ENCODE measurements around the gene MSI2. TPM values are rescaled to one million over a fixed set of nuclear protein-coding genes. Genes with fewer than 3 reads are reported as not detected.
A peak's percentile ranks its signal among the peaks of the same experiment; 100 is the strongest.

The MSI2 gene
- total RNA-seq, 1 experiment from 2014 or later: 169 TPM

DNA sequence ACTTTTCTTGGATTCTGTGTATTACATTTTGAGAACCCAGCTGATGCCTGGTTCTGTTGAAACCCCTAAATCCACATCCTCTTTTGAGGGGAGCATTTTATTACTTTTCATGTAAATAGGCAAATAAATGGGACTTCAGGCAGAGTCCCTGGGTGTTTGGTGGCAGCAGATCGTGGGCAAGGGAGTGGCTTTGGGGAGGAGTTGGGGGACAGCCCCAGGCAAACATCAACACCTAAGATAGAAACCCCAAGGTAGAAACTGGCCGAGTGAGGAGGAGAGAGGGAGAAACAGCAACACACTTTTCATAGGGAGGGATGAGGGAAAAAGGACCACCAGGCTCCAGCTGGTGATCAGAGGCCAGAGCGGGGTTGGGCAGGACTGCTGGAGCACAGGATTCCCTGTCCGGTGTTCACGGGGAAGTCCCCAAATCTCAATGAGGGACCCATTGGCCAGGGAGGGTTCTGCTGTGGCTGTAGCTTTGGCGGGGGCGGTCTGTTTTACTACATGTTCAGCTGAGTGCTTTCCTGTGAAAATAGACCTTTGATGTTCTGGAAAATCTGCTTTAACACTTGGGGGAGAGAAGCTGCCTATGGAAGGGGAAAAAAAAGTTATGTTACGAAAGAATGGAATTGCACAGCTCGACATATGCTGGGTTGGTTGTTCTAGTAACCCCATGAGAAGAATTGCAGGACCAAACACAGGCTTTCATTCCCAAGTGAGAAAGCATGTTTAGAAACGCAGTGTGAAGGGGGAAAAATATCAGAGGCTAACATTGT is 46.6 kb downstream of the MSI2 start:
- Histone ChIP-seq H3K4me3 (ENCODE audit: low read length) (no peak overlapping the region), H3K9ac (ENCODE audit: low read length) (no peak overlapping the region), H2AFZ (ENCODE audit: low read length) (no peak overlapping the region), H3K4me2 (ENCODE audit: low read depth, low read length, poor library complexity, severe bottlenecking) (no peak overlapping the region), H3K4me1 (ENCODE audit: low read length) (peaks cover 54% of the 10 kb centered on the region), H3K9me2 (replicated peaks; ENCODE audit: insufficient read depth, low read length) (no peaks in the 10 kb centered on the region), H3K9me3 (ENCODE audit: low read length) (no peaks in the 10 kb centered on the region), H4K20me1 (ENCODE audit: insufficient read depth, low read depth, low read length) (peaks cover 16% of the 10 kb centered on the region), H3K79me2 (ENCODE audit: low read length) (peaks cover 95% of the 10 kb centered on the region), H3K27ac (ENCODE audit: low read length) (peak overlapping the region; percentile 58), H3K27me3 (ENCODE audit: low read length) (no peaks in the 10 kb centered on the region), H3K36me3 (ENCODE audit: insufficient read depth, low read length) (peaks cover 34% of the 10 kb centered on the region)
- DNase-seq: no peak

- DNase-seq: no peak
- Histone ChIP-seq H3K4me3 (ENCODE audit: low read length) (no peak overlapping the region), H3K27ac (ENCODE audit: low read length) (peak overlapping the region; percentile 50), H3K36me3 (ENCODE audit: insufficient read depth, low read length) (peaks cover 32% of the 10 kb centered on the region; the same call in 1 of the 2 replicates), H3K4me1 (ENCODE audit: low read length) (peaks cover 51% of the 10 kb centered on the region), H3K27me3 (ENCODE audit: low read length) (no peaks in the 10 kb centered on the region), H3K9me3 (ENCODE audit: low read length) (no peaks in the 10 kb centered on the region), H3K9me2 (replicated peaks; ENCODE audit: insufficient read depth, low read length) (no peaks in the 10 kb centered on the region), H2AFZ (ENCODE audit: low read length) (no peak overlapping the region), H3K9ac (ENCODE audit: low read length) (no peak overlapping the region), H3K79me2 (ENCODE audit: low read length) (peaks cover 97% of the 10 kb centered on the region), H3K4me2 (ENCODE audit: low read depth, low read length, poor library complexity, severe bottlenecking) (no peak overlapping the region), H4K20me1 (ENCODE audit: insufficient read depth, low read depth, low read length) (peaks cover 19% of the 10 kb centered on the region)
Measured at GRCh38 chr17:57305144-57305728, 48.9 kb downstream of the MSI2 start.

GRCh38 chr17:57305908-57306504 is 49.7 kb downstream of the MSI2 start:
- Histone ChIP-seq H3K4me3 (ENCODE audit: low read length) (no peak overlapping the region), H3K9ac (ENCODE audit: low read length) (no peak overlapping the region), H4K20me1 (ENCODE audit: insufficient read depth, low read depth, low read length) (peaks cover 24% of the 10 kb centered on the region)

GRCh38 chr17:57308543-57309186 is 52.3 kb downstream of the MSI2 start:
- H3K27ac ChIP-seq (ENCODE audit: low read length): no peak overlapping the region
- H3K79me2 ChIP-seq (ENCODE audit: low read length): peaks cover 97% of the 10 kb centered on the region
- peaks cover 28% of the 10 kb centered on the region; the same call in 1 of the 2 replicates for H3K36me3 ChIP-seq (ENCODE audit: insufficient read depth, low read length)
- peaks cover 34% of the 10 kb centered on the region for H4K20me1 ChIP-seq (ENCODE audit: insufficient read depth, low read depth, low read length)
- no peak overlapping the region for H3K9ac ChIP-seq (ENCODE audit: low read length)
- no peak overlapping the region for H2AFZ ChIP-seq (ENCODE audit: low read length)
- H3K4me3 ChIP-seq (ENCODE audit: low read length): no peak overlapping the region
- no peak for DNase-seq
- peaks cover 30% of the 10 kb centered on the region for H3K4me1 ChIP-seq (ENCODE audit: low read length)
- no peaks in the 10 kb centered on the region for H3K27me3 ChIP-seq (ENCODE audit: low read length)
- H3K9me2 ChIP-seq (replicated peaks; ENCODE audit: insufficient read depth, low read length): no peaks in the 10 kb centered on the region
- H3K9me3 ChIP-seq (ENCODE audit: low read length): no peaks in the 10 kb centered on the region
- H3K4me2 ChIP-seq (ENCODE audit: low read depth, low read length, poor library complexity, severe bottlenecking): no peak overlapping the region

More at GRCh38 chr17:57305908-57306504, 49.7 kb downstream of the MSI2 start:
- no peaks in the 10 kb centered on the region for H3K9me2 ChIP-seq (replicated peaks; ENCODE audit: insufficient read depth, low read length)
- no peaks in the 10 kb centered on the region for H3K27me3 ChIP-seq (ENCODE audit: low read length)
- H2AFZ ChIP-seq (ENCODE audit: low read length): no peak overlapping the region
- DNase-seq: peak; percentile 51
- H3K27ac ChIP-seq (ENCODE audit: low read length): peak overlapping the region; percentile 50
- H3K79me2 ChIP-seq (ENCODE audit: low read length): peaks cover 97% of the 10 kb centered on the region
- peaks cover 33% of the 10 kb centered on the region; the same call in 1 of the 2 replicates for H3K36me3 ChIP-seq (ENCODE audit: insufficient read depth, low read length)
- no peak overlapping the region for H3K4me2 ChIP-seq (ENCODE audit: low read depth, low read length, poor library complexity, severe bottlenecking)
- H3K9me3 ChIP-seq (ENCODE audit: low read length): no peaks in the 10 kb centered on the region
- H3K4me1 ChIP-seq (ENCODE audit: low read length): peaks cover 50% of the 10 kb centered on the region

DNA sequence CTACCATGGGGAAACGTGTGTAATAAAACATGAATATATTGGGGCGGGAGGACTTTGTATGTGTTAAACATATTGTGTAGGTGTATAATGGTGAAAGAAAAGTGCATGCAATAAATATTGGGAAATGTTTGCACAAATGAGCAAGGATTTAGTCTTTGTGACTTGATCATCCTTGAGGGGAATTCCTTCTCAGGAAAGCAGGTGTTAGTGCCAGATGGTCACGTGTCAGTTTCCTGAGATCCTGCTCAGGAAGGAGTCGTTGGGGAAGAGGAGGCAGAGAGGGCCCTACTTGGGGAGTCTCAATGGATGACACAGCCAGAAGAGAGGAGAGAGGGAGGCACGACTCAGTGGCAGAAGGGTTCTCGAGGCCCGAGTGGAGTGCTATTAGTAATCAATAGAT is 53.2 kb downstream of the MSI2 start:
- H3K4me3 ChIP-seq (ENCODE audit: low read length): no peak overlapping the region
- H3K9me3 ChIP-seq (ENCODE audit: low read length): no peaks in the 10 kb centered on the region
- peaks cover 99% of the 10 kb centered on the region for H3K79me2 ChIP-seq (ENCODE audit: low read length)
- H3K4me1 ChIP-seq (ENCODE audit: low read length): peaks cover 25% of the 10 kb centered on the region
- no peak overlapping the region for H3K4me2 ChIP-seq (ENCODE audit: low read depth, low read length, poor library complexity, severe bottlenecking)
- H4K20me1 ChIP-seq (ENCODE audit: insufficient read depth, low read depth, low read length): peaks cover 34% of the 10 kb centered on the region
- no peak overlapping the region for H2AFZ ChIP-seq (ENCODE audit: low read length)
- no peak for DNase-seq
- H3K36me3 ChIP-seq (ENCODE audit: insufficient read depth, low read length): peaks cover 28% of the 10 kb centered on the region; the same call in 1 of the 2 replicates
- H3K27me3 ChIP-seq (ENCODE audit: low read length): no peaks in the 10 kb centered on the region
- H3K9ac ChIP-seq (ENCODE audit: low read length): no peak overlapping the region
- no peak overlapping the region for H3K27ac ChIP-seq (ENCODE audit: low read length)
- no peaks in the 10 kb centered on the region for H3K9me2 ChIP-seq (replicated peaks; ENCODE audit: insufficient read depth, low read length)

GRCh38 chr17:57311281-57312216 is 55.2 kb downstream of the MSI2 start:
- H3K9ac ChIP-seq (ENCODE audit: low read length): no peak overlapping the region
- DNase-seq: no peak
- peaks cover 33% of the 10 kb centered on the region; the same call in 1 of the 2 replicates for H3K36me3 ChIP-seq (ENCODE audit: insufficient read depth, low read length)
- no peak overlapping the region for H3K4me3 ChIP-seq (ENCODE audit: low read length)
- H3K79me2 ChIP-seq (ENCODE audit: low read length): peaks cover 98% of the 10 kb centered on the region
- H4K20me1 ChIP-seq (ENCODE audit: insufficient read depth, low read depth, low read length): peaks cover 32% of the 10 kb centered on the region
- H3K4me2 ChIP-seq (ENCODE audit: low read depth, low read length, poor library complexity, severe bottlenecking): no peak overlapping the region
- no peaks in the 10 kb centered on the region for H3K9me2 ChIP-seq (replicated peaks; ENCODE audit: insufficient read depth, low read length)
- no peaks in the 10 kb centered on the region for H3K27me3 ChIP-seq (ENCODE audit: low read length)
- H3K27ac ChIP-seq (ENCODE audit: low read length): 0 out of 2 replicates have a peak overlapping the region, but pooled peaks have one; percentile 25
- H3K4me1 ChIP-seq (ENCODE audit: low read length): peaks cover 17% of the 10 kb centered on the region; the same call in 1 of the 2 replicates
- no peaks in the 10 kb centered on the region for H3K9me3 ChIP-seq (ENCODE audit: low read length)
- no peak overlapping the region for H2AFZ ChIP-seq (ENCODE audit: low read length)

DNA sequence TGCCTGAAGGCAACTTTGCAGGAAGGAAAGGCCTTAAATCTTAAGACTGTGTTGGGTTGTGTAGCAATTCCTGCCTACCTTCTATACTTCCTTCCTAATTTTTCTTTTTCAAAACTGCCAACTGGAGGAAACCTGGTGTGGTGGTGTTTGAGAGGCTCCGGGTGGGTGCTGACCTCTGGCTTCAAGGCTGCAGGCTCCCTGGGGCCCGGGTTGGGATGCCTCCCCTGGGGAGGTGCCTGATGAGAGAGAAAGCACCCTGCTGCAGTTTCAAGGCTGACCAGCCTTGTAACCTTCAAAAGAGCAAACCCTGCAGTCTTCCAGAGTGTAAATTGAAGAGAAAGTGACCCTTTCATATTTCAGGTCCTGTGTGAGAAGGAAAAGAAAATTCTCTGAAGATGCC is 55.9 kb downstream of the MSI2 start:
- H4K20me1 ChIP-seq (ENCODE audit: insufficient read depth, low read depth, low read length): peaks cover 34% of the 10 kb centered on the region
- peaks cover 99% of the 10 kb centered on the region for H3K79me2 ChIP-seq (ENCODE audit: low read length)
- no peak overlapping the region for H3K4me2 ChIP-seq (ENCODE audit: low read depth, low read length, poor library complexity, severe bottlenecking)
- peak overlapping the region; percentile 25; the same call in 1 of the 2 replicates for H3K27ac ChIP-seq (ENCODE audit: low read length)
- DNase-seq: no peak
- no peak overlapping the region for H3K4me3 ChIP-seq (ENCODE audit: low read length)
- no peaks in the 10 kb centered on the region for H3K9me2 ChIP-seq (replicated peaks; ENCODE audit: insufficient read depth, low read length)
- H3K4me1 ChIP-seq (ENCODE audit: low read length): peaks cover 17% of the 10 kb centered on the region; the same call in 1 of the 2 replicates
- H3K36me3 ChIP-seq (ENCODE audit: insufficient read depth, low read length): peaks cover 27% of the 10 kb centered on the region; the same call in 1 of the 2 replicates
- no peak overlapping the region for H2AFZ ChIP-seq (ENCODE audit: low read length)
- no peaks in the 10 kb centered on the region for H3K9me3 ChIP-seq (ENCODE audit: low read length)
- H3K9ac ChIP-seq (ENCODE audit: low read length): no peak overlapping the region
- no peaks in the 10 kb centered on the region for H3K27me3 ChIP-seq (ENCODE audit: low read length)
